SK-N-SH (cell line): ENCODE results near the gene PSMD4.

ENCODE experiments used
- ELF1 ChIP-seq: IDR thresholded peaks from 2 replicates; pipeline ENCODE4 v1.4.0; 2012
- MXI1 ChIP-seq: IDR thresholded peaks from 2 replicates; pipeline ENCODE4 v1.6.1; 2012; ENCODE audit warnings: mild to moderate bottlenecking, low read depth, low read length, improper control_type of control experiment
- RAD21 ChIP-seq: IDR thresholded peaks from 2 replicates; pipeline ENCODE4 v1.6.1; 2012; ENCODE audit warnings: mild to moderate bottlenecking, low read length
- SMC3 ChIP-seq: IDR thresholded peaks from 2 replicates; pipeline ENCODE4 v1.6.1; 2012; ENCODE audit warnings: low read depth, low read length, improper control_type of control experiment
- TF ChIP-seq, protein P1 (sequence below): fragments of 200-600 bp; sonication (generic); IDR thresholded peaks from 2 replicates; pipeline ENCODE4 v1.6.1; 2017; ENCODE audit warnings: antibody characterized with exemption, mild to moderate bottlenecking, moderate library complexity
- TF ChIP-seq, protein P2 (sequence below): IDR thresholded peaks from 2 replicates; pipeline ENCODE4 v1.4.0; 2012; ENCODE audit warnings: low read depth, borderline replicate concordance

DNA sequence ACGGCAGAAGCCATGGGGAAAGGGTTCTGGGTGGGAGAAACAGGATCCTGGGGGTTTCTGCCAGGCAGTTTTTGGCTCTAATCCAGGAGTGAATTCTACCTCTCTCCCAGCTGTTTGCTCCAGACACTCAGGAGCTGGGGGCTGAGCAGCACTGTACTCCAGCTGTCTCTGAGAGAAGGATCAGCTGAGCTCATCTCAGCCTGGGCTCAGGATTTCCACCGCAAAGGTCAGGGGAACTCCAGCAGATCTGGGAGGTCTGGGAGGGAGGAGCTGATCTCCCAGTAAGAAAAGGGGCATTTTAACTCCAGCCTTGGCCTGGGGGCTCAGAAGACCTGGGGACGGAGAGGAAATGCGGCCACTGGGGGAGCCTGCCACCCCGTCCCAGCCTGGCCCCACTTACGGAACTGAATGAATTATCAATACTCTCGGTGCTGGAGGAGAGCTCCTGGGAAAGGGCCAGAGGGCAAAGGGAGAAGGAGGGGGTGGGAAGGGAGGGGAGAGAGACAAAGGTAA is 55.3 kb downstream of the PSMD4 start:
- TF ChIP-seq SMC3: no peak
- TF ChIP-seq MXI1: no peak
- TF ChIP-seq, protein P1, sequence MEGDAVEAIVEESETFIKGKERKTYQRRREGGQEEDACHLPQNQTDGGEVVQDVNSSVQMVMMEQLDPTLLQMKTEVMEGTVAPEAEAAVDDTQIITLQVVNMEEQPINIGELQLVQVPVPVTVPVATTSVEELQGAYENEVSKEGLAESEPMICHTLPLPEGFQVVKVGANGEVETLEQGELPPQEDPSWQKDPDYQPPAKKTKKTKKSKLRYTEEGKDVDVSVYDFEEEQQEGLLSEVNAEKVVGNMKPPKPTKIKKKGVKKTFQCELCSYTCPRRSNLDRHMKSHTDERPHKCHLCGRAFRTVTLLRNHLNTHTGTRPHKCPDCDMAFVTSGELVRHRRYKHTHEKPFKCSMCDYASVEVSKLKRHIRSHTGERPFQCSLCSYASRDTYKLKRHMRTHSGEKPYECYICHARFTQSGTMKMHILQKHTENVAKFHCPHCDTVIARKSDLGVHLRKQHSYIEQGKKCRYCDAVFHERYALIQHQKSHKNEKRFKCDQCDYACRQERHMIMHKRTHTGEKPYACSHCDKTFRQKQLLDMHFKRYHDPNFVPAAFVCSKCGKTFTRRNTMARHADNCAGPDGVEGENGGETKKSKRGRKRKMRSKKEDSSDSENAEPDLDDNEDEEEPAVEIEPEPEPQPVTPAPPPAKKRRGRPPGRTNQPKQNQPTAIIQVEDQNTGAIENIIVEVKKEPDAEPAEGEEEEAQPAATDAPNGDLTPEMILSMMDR: no peak
- TF ChIP-seq ELF1: no peak
- TF ChIP-seq, protein P2, sequence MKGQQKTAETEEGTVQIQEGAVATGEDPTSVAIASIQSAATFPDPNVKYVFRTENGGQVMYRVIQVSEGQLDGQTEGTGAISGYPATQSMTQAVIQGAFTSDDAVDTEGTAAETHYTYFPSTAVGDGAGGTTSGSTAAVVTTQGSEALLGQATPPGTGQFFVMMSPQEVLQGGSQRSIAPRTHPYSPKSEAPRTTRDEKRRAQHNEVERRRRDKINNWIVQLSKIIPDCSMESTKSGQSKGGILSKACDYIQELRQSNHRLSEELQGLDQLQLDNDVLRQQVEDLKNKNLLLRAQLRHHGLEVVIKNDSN: no peak
- TF ChIP-seq RAD21: no peak
